GM18873 (cell line): ENCODE results near the gene RASA4.
"Not testable (repeated sequence)": the region's sequence is repeated elsewhere in the genome, so short reads cannot be mapped to it uniquely, and the experiment has no call there.

Source experiments
- ATAC-seq: cut with Tn5 transposase; IDR thresholded peaks from one replicate; pipeline ENCODE4 v1.9.1; 2021; ENCODE audit warnings: mild to moderate bottlenecking, moderate library complexity, moderate number of reproducible peaks; ENCODE audit not compliant: unreplicated experiment, low FRiP score

The RASA4 gene

DNA sequence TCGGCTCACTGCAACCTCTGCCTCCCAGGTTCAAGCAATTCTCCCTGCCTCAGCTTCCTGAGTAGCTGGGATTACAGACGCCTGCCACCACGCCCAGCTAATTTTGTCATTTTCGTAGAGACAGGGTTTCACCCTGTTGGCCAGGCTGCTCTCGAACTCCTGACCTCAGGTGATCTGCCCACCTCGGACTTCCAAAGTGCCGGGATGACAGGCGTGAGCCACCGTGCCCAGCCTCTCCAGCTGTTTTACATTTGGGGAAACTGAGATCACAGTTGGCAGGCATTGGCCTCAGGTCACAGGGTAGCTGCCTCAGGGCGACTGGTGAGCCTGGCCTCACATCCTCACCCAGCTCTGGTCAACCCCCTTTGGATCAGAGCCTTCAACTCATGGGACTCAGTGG, 6.8 kb downstream of the RASA4 start:
- not testable (repeated sequence) for ATAC-seq

DNA sequence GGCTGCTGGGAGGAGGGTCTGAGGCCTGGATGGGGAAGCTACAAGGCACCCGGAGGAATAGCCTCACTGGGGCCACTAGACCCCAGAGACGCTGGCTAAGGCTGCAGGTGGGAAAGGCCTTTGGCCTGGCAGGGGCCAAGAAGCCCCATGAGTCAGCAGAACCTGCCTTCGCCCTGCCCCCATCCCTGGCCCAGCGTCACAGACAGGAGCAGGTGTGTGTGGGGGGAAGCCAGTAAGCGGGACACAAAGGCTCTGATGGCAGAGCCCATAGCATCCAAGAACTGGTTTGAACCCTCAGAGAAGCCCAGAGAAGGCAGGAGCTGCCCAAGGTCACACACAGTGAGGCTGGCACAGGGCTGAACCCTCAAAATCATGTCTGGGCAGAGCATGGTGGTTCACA, 9.7 kb downstream of the RASA4 start:
- not testable (repeated sequence) for ATAC-seq

DNA sequence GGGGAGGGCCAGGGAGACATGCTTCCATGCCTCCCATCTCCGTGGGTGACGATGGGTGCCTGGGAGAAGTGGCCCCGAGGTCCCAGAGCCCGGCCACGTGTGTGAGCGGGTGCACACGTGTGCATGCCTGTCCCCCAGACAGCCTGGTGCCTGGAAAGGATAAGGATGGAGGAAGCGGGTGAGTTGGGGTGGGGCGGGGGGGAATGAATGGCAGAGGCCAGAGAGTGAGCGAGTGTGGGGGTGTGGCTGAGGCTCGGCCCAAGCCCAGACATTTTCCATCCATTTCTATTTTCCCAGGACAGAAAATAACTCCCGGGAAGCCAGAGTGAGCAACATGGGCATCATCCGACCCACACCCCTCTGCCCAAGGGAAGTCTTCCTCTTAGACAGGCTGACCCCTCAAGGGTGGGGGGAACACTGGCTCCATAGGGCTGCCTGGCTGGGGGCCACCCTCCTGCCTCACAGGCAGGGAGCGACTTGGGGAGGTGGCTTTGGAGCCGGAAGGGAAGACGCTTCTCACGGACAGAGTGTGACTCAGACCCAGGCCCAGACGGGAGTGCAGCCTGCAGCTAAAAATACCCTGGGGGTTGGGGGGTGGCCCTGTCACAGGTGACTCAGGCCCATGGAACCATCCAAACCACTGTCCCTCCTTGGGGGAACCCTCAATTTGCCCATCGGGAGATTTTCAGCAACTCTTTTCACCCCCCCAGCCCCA, 12.0 kb downstream of the RASA4 start:
- ATAC-seq = not testable (repeated sequence)

DNA sequence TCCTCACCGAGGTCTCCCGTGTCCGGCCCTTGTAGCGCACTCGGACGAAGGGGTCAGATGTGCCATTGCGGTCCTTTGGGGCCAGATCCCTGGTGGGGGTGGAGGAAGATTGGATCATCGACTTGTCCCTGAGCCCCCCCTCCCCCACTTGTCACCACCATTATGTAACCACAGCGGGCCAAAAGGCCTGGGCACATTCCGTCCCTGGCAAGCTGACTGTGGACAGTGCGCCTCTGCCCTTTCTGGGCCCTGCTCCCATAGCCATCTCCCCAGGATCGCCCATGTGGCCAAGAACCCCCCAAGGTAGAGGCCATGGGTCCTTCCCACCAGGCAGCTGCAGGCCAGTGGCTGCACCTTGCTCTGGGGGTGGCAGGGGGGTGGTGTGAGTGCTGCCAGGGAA, 14.2 kb downstream of the RASA4 start:
- not testable (repeated sequence) for ATAC-seq

GRCh38 chr7:102599699-102600098, 16.9 kb downstream of the RASA4 start:
- ATAC-seq = not testable (repeated sequence)

DNA sequence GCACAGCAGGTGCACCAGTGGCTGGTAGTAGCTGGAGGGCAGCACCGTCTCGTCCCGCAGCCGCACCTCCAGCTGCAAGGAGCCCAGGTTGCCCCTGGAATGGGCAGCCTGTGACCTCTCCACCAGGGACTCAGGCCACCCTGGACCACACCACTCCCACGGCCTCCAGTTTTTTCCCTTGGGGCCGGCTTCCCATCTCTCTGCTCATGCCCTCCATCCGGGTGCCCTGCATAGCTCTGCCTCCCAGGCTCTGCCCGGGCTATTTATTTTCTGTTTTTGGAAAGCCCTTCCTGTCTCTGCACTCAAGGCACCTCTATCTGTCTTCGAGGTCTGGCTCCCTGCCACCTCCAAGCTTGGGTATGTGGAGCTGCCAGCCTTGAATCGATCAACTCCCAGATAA, 20.5 kb downstream of the RASA4 start:
- ATAC-seq = not testable (repeated sequence)

DNA sequence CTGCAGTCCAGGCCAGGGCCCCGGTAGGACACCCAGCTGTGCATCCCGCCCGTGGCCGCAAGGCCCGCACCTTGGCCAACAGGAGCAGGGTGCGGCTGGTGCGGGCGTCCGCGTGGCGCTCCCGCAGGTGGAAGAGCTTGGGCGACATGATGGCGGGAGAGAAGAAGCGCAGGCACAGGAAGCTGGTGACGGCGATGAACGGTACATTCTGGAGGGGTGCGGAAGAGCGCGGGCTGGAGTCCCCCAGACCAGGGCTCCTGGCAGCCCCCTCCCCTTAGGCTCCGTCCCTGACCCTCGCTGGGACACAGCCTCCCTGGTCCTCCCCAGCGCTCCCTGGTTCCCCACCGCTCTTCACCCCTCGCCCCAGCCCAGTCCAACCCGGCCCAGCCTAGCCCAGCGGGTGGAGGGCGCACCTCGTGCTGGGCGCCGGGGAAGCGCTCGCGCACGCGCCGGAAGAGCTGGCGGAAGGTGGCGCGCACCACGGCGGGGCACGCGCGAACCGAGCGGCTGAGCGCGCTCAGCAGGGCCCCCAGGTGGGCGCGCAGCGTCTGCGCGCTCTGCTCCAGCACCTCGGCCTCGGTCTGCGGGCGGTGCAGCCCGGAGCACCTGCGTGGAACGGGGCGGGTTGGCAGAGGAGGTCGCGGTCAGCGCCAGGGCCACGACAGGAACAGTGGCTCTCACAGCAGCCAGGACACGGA, 22.8 kb downstream of the RASA4 start:
- ATAC-seq = peak; percentile 38

- peak; percentile 45 for ATAC-seq
Measured at GRCh38 chr7:102592477-102593019, 24.0 kb downstream of the RASA4 start.

- ATAC-seq = not testable (repeated sequence)
Measured at GRCh38 chr7:102589857-102590256, 26.7 kb downstream of the RASA4 start.

- ATAC-seq = not testable (repeated sequence)
Measured at GRCh38 chr7:102583495-102583894, 33.1 kb downstream of the RASA4 start.

GRCh38 chr7:102581722-102582121, 34.8 kb downstream of the RASA4 start:
- not testable (repeated sequence) for ATAC-seq

GRCh38 chr7:102578486-102578885, 38.1 kb downstream of the RASA4 start:
- not testable (repeated sequence) for ATAC-seq

GRCh38 chr7:102577315-102578240, 39.0 kb downstream of the RASA4 start:
- not testable (repeated sequence) for ATAC-seq

DNA sequence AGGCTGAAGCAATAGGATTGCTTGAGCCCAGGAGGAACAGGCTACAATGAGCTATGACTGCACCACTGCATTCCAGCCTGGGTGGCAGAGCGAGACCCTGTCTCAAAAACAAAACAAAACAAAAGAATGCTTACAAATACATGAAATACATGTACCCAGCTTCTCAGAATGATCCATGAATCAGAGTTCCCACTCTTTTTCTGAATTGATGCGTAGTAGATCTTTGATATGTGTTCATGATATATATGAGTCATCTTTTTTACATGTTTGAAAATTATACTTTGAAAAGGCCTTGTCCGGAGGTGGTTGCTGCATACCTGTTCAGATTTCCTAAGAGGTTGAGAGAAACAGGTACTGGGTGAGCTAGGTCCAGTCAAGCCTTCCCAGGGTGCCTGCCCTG, 40.2 kb downstream of the RASA4 start:
- ATAC-seq = not testable (repeated sequence)

- not testable (repeated sequence) for ATAC-seq
Measured at GRCh38 chr7:102574607-102575006, 41.9 kb downstream of the RASA4 start.

GRCh38 chr7:102572261-102573239, 44.0 kb downstream of the RASA4 start, which contains the start of gene POLR2J3:
Gene POLR2J3 (minus strand): TSS chr7:102572583. CDS start chr7:102572521, 62 bp downstream.
- ATAC-seq = peak; percentile 94

DNA sequence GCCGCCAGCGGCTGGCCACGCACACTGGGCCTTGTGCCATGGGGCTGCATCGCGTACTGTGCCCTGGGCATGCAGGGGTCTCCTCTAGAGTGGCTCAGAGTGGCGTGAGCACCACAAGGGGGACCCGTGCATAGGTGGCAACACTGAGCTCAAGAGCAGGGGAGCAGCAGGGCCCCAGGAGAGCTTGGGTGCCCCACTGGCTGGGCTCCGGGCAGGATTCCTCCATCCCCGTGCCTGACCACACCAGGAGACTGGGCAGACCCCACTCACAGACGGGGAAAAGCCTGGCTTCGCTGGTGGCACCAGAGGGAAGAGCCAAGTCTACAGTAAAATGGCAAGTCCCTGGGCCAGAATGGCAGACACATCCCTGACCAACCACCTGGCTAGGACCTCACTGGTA, 47.9 kb downstream of the RASA4 start:
- not testable (repeated sequence) for ATAC-seq

GRCh38 chr7:102550808-102551422, 65.6 kb downstream of the RASA4 start, which contains the start of gene SPDYE2:
Gene SPDYE2 (plus strand): TSS chr7:102551226. CDS start chr7:102553256, 2,030 bp downstream.
- not testable (repeated sequence) for ATAC-seq

- ATAC-seq = peak; percentile 72
Measured at GRCh38 chr7:102546353-102546752, 70.2 kb downstream of the RASA4 start.
